ENCODE results near the gene WDR70. TPM values are rescaled to one million over a fixed set of nuclear protein-coding genes. Genes with fewer than 3 reads are reported as not detected.

Gene WDR70
- total RNA-seq, 2 donors from 2014 or later = 34.2 to 36.1 TPM

DNA sequence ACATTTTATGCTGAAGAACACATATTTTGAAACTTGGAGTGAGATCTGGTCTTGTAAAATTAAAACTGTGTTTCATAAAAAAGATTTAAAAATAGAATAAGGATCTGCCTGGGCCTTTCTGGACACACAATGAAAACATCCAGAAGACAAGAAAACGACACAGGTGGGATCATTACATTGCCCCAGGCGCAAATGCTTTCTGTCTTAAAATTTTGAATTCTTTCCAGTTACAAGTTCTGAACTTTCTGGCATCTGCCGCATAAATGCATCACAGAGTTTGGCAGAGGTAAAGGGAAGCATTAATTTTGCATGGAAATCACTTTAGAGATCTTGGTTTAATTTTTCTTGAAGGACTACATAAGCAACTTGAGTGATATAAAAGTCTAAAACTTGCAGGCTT is 219.6 kb downstream of the WDR70 start:
- peaks cover 8% of the 10 kb centered on the region for H3K36me3 Mint-ChIP-seq (ENCODE audit: low read depth)
- WGBS, 2 experiments (ENCODE audit: insufficient coverage in 1 of 2, insufficient read length in 1 of 2) = 91 to 97% methylated on average over 3 of the region's 3 CpGs
- Histone ChIP-seq H3K4me3 (ENCODE audit: low read length) (no peak overlapping the region), H3K4me1 (ENCODE audit: control insufficient read depth, insufficient read depth, low read length) (no peaks in the 10 kb centered on the region), H3K9ac (ENCODE audit: extremely low read depth, low read length, poor library complexity, severe bottlenecking) (no peak overlapping the region), H3K27ac (ENCODE audit: low read depth, low read length) (no peak overlapping the region), H3K27me3 (ENCODE audit: control insufficient read depth, insufficient read depth, low read length, poor library complexity, severe bottlenecking) (no peaks in the 10 kb centered on the region), H3K36me3 (ENCODE audit: control insufficient read depth, insufficient read depth, low read length) (no peaks in the 10 kb centered on the region), H3K9me3 (ENCODE audit: control insufficient read depth, low read length) (no peaks in the 10 kb centered on the region)
- no peaks in the 10 kb centered on the region for H3K4me1 Mint-ChIP-seq
- peaks cover 10% of the 10 kb centered on the region for H3K9me3 Mint-ChIP-seq
- H3K4me3 Mint-ChIP-seq = no peak overlapping the region
- H3K27me3 Mint-ChIP-seq (ENCODE audit: insufficient read depth) = no peaks in the 10 kb centered on the region
- DNase-seq = no peak
- TF ChIP-seq CTCF (conservative IDR thresholded peaks at IDR 0.05) = no peak
- no peak overlapping the region for H3K27ac Mint-ChIP-seq

- Histone ChIP-seq H3K27me3 (ENCODE audit: control insufficient read depth, insufficient read depth, low read length, poor library complexity, severe bottlenecking) (no peaks in the 10 kb centered on the region), H3K36me3 (ENCODE audit: control insufficient read depth, insufficient read depth, low read length) (no peaks in the 10 kb centered on the region), H3K9me3 (ENCODE audit: control insufficient read depth, low read length) (no peaks in the 10 kb centered on the region), H3K27ac (ENCODE audit: low read depth, low read length) (no peak overlapping the region), H3K4me3 (ENCODE audit: low read length) (no peak overlapping the region), H3K4me1 (ENCODE audit: control insufficient read depth, insufficient read depth, low read length) (no peaks in the 10 kb centered on the region), H3K9ac (ENCODE audit: extremely low read depth, low read length, poor library complexity, severe bottlenecking) (no peak overlapping the region)
- TF ChIP-seq CTCF (conservative IDR thresholded peaks at IDR 0.05) = no peak
- 100% methylated on average over 1 of the region's 1 CpG; no CpG with 5 or more reads in 1 of the 2 experiments for WGBS, 2 experiments (ENCODE audit: insufficient coverage in 1 of 2, insufficient read length in 1 of 2)
- H3K4me3 Mint-ChIP-seq = no peak overlapping the region
- no peaks in the 10 kb centered on the region for H3K27me3 Mint-ChIP-seq (ENCODE audit: insufficient read depth)
- no peaks in the 10 kb centered on the region for H3K4me1 Mint-ChIP-seq
- H3K9me3 Mint-ChIP-seq = peaks cover 7% of the 10 kb centered on the region
- no peak overlapping the region for H3K27ac Mint-ChIP-seq
- H3K36me3 Mint-ChIP-seq (ENCODE audit: low read depth) = peaks cover 8% of the 10 kb centered on the region
- DNase-seq = no peak
Measured at GRCh38 chr5:37601163-37601562, 222.0 kb downstream of the WDR70 start.

- Mint-ChIP-seq H3K27ac (no peak overlapping the region), H3K36me3 (ENCODE audit: low read depth) (peaks cover 10% of the 10 kb centered on the region), H3K9me3 (peaks cover 7% of the 10 kb centered on the region), H3K4me3 (no peak overlapping the region), H3K27me3 (ENCODE audit: insufficient read depth) (no peaks in the 10 kb centered on the region), H3K4me1 (no peaks in the 10 kb centered on the region)
- no peak overlapping the region for H3K27ac ChIP-seq (ENCODE audit: low read depth, low read length)
- H3K36me3 ChIP-seq (ENCODE audit: control insufficient read depth, insufficient read depth, low read length) = no peaks in the 10 kb centered on the region
- no peaks in the 10 kb centered on the region for H3K27me3 ChIP-seq (ENCODE audit: control insufficient read depth, insufficient read depth, low read length, poor library complexity, severe bottlenecking)
- no peaks in the 10 kb centered on the region for H3K4me1 ChIP-seq (ENCODE audit: control insufficient read depth, insufficient read depth, low read length)
- no peak overlapping the region for H3K9ac ChIP-seq (ENCODE audit: extremely low read depth, low read length, poor library complexity, severe bottlenecking)
- TF ChIP-seq CTCF (conservative IDR thresholded peaks at IDR 0.05) = no peak
- WGBS, 2 experiments (ENCODE audit: insufficient coverage in 1 of 2, insufficient read length in 1 of 2) = 93% methylated on average over 1 of the region's 1 CpG; no CpG with 5 or more reads in 1 of the 2 experiments
- no peaks in the 10 kb centered on the region for H3K9me3 ChIP-seq (ENCODE audit: control insufficient read depth, low read length)
- no peak for DNase-seq
- no peak overlapping the region for H3K4me3 ChIP-seq (ENCODE audit: low read length)
Measured at GRCh38 chr5:37603072-37603471, 224.0 kb downstream of the WDR70 start.
